ENCODE data around the gene UBXN4. TPM values are rescaled to one million over a fixed set of nuclear protein-coding genes. Genes with fewer than 3 reads are reported as not detected.

Gene UBXN4
- total RNA-seq, 1 experiment from 2014 or later = 65.4 TPM

GRCh38 chr2:135708159-135708558 lies 33.5 kb upstream of the UBXN4 start:
- no peak overlapping the region for H2BK15ac ChIP-seq (ENCODE audit: low read depth, low read length)
- no peak overlapping the region for H2BK5ac ChIP-seq (ENCODE audit: insufficient read length, low read length)
- H3K27me3 ChIP-seq (ENCODE audit: insufficient read depth, low read length) = no peaks in the 10 kb centered on the region
- no peaks in the 10 kb centered on the region for H3K23me2 ChIP-seq (ENCODE audit: insufficient read length, low read depth, low read length, poor library complexity, severe bottlenecking)
- H3T11ph ChIP-seq (ENCODE audit: low read length) = no peak overlapping the region
- H4K91ac ChIP-seq (ENCODE audit: insufficient read length, low read depth, low read length) = no peak overlapping the region
- no peaks in the 10 kb centered on the region for H3K79me1 ChIP-seq (ENCODE audit: insufficient read depth, low read depth, low read length, poor library complexity, severe bottlenecking)
- Mint-ChIP-seq H3K4me3 (no peak overlapping the region), H3K4me1 (no peaks in the 10 kb centered on the region), H3K36me3 (ENCODE audit: insufficient read depth in 1 of 3, low read depth in 3 of 3) (peaks cover 7 to 21% (median 20%) of the 10 kb centered on the region in 3 experiments), H3K27ac (no peak overlapping the region), H3K27me3 (ENCODE audit: low read depth) (no peaks in the 10 kb centered on the region), H3K9me3 (no peaks in the 10 kb centered on the region)
- no peak overlapping the region for H2AK5ac ChIP-seq (ENCODE audit: insufficient read length, low read length)
- H4K20me1 ChIP-seq (ENCODE audit: control insufficient read depth, insufficient read depth, insufficient read length) = no peaks in the 10 kb centered on the region
- H3K4me1 ChIP-seq (ENCODE audit: insufficient read depth, low read length) = no peaks in the 10 kb centered on the region
- H2BK12ac ChIP-seq (ENCODE audit: insufficient read length, low read depth, low read length) = no peak overlapping the region
- H3K4me2 ChIP-seq (ENCODE audit: insufficient read depth, insufficient read length, low read length) = no peak overlapping the region
- H3K4ac ChIP-seq (ENCODE audit: low read depth, low read length) = no peak overlapping the region
- no peak overlapping the region for H2BK120ac ChIP-seq (ENCODE audit: low read depth, low read length, poor library complexity, severe bottlenecking)
- no peak overlapping the region for H3K23ac ChIP-seq (ENCODE audit: insufficient read length, low read depth, low read length)
- H4K8ac ChIP-seq (replicated peaks; ENCODE audit: insufficient read length, low read depth, low read length) = no peak overlapping the region
- TF ChIP-seq CTCF (conservative IDR thresholded peaks at IDR 0.05) = no peak
- H3K14ac ChIP-seq (ENCODE audit: insufficient read depth, low read length) = no peak overlapping the region
- H3K56ac ChIP-seq (ENCODE audit: insufficient read length, low read depth, low read length) = no peak overlapping the region
- no peak overlapping the region for H2AFZ ChIP-seq (ENCODE audit: low read length)
- H3K79me2 ChIP-seq (ENCODE audit: insufficient read depth, low read length) = no peaks in the 10 kb centered on the region
- no peak for DNase-seq
- H4K5ac ChIP-seq (ENCODE audit: insufficient read length, low read depth, low read length) = no peak overlapping the region
- WGBS (ENCODE audit: extremely low coverage, insufficient read length, low lambda C conversion rate) = no CpG with 5 or more reads among the region's 4 CpGs
- no peak overlapping the region for H3K27ac ChIP-seq (ENCODE audit: insufficient read length, low read depth, low read length)
- no peak overlapping the region for H3K18ac ChIP-seq (ENCODE audit: insufficient read length, low read depth, low read length)
- H3K9ac ChIP-seq (ENCODE audit: extremely low read depth, insufficient read length, low read length) = no peak overlapping the region
- no peak overlapping the region for H2BK20ac ChIP-seq (ENCODE audit: low read depth, low read length, poor library complexity, severe bottlenecking)
- H3K9me3 ChIP-seq (ENCODE audit: control insufficient read depth, low read depth, low read length) = no peaks in the 10 kb centered on the region

Measured in H9 (cell line).